Amniotic epithelial cell (primary cell): ENCODE data around the gene FOXP1.
A peak's percentile ranks its signal among the peaks of the same experiment; 100 is the strongest.
"Not testable (repeated sequence)": the region's sequence is repeated elsewhere in the genome, so short reads cannot be mapped to it uniquely, and the experiment has no call there.

ENCODE experiments used
- DNase-seq: peaks from one replicate; pipeline ENCODE4 v3.0.0-alpha.2; 2010; ENCODE audit warnings: low read depth

Gene FOXP1

GRCh38 chr3:71451060-71451459 lies 132.5 kb downstream of the FOXP1 start:
- DNase-seq, result peak; percentile 33

- DNase-seq, result no peak
Measured at GRCh38 chr3:71450162-71450561, 133.4 kb downstream of the FOXP1 start.

- DNase-seq, result peak; percentile 37
Measured at GRCh38 chr3:71447803-71448202, 135.7 kb downstream of the FOXP1 start.

- no peak for DNase-seq
Measured at GRCh38 chr3:71447197-71447596, 136.3 kb downstream of the FOXP1 start.

- DNase-seq, result no peak
Measured at GRCh38 chr3:71446734-71447133, 136.8 kb downstream of the FOXP1 start.

- DNase-seq, result no peak
Measured at GRCh38 chr3:71446260-71446659, 137.3 kb downstream of the FOXP1 start.

- DNase-seq, result no peak
Measured at GRCh38 chr3:71444861-71445259, 138.7 kb downstream of the FOXP1 start.

- DNase-seq, result peak; percentile 38
Measured at GRCh38 chr3:71444028-71444860, 139.3 kb downstream of the FOXP1 start.

GRCh38 chr3:71443332-71443731 lies 140.2 kb downstream of the FOXP1 start:
- no peak for DNase-seq

- DNase-seq, result no peak
Measured at GRCh38 chr3:71442652-71443042, 140.9 kb downstream of the FOXP1 start.

- DNase-seq, result no peak
Measured at GRCh38 chr3:71441925-71442651, 141.4 kb downstream of the FOXP1 start.

GRCh38 chr3:71441217-71441924 lies 142.2 kb downstream of the FOXP1 start:
- no peak for DNase-seq

GRCh38 chr3:71438904-71439303 lies 144.6 kb downstream of the FOXP1 start:
- no peak for DNase-seq

- no peak for DNase-seq
Measured at GRCh38 chr3:71438071-71438685, 145.3 kb downstream of the FOXP1 start.

GRCh38 chr3:71436337-71436736 lies 147.2 kb downstream of the FOXP1 start:
- DNase-seq, result no peak

- not testable (repeated sequence) for DNase-seq
Measured at GRCh38 chr3:71435836-71436235, 147.7 kb downstream of the FOXP1 start.

GRCh38 chr3:71433631-71434030 lies 149.9 kb downstream of the FOXP1 start:
- DNase-seq, result no peak

GRCh38 chr3:71432044-71432975 lies 151.2 kb downstream of the FOXP1 start:
- no peak for DNase-seq

GRCh38 chr3:71430941-71431552 lies 152.5 kb downstream of the FOXP1 start:
- DNase-seq, result peak; percentile 16

GRCh38 chr3:71429597-71429988 lies 153.9 kb downstream of the FOXP1 start:
- no peak for DNase-seq
